Neutrophil (primary cell): ENCODE measurements around the gene DQX1.
A peak's percentile ranks its signal among the peaks of the same experiment; 100 is the strongest.

ENCODE experiments used
- H3K27ac ChIP-seq: fragments of 200-600 bp; sonication (generic); 2 replicates; pipeline ENCODE4 v1.5.1; 2016; ENCODE audit warnings: mild to moderate bottlenecking, moderate library complexity
- H3K27me3 ChIP-seq: fragments of 200-600 bp; sonication (generic); 2 replicates; pipeline ENCODE4 v1.6.0; 2016; ENCODE audit warnings: mild to moderate bottlenecking
- H3K36me3 ChIP-seq: fragments of 200-600 bp; sonication (generic); 2 replicates; pipeline ENCODE4 v1.5.1; 2017
- H3K4me1 ChIP-seq, 2 experiments: fragments of 200-600 bp in 1 of 2; sonication (generic) in 1 of 2; 1 replicate in 1 of 2; 2 replicates in 1 of 2; pipeline versions ENCODE4 v1.5.1 to v1.6.1; 2013 to 2016; ENCODE audit warnings: low read depth in 1 of 2, low read length in 1 of 2, mild to moderate bottlenecking in 1 of 2, moderate library complexity in 1 of 2; ENCODE audit not compliant: control insufficient read depth in 1 of 2, insufficient read depth in 1 of 2
- H3K4me3 ChIP-seq, 2 experiments: fragments of 200-600 bp in 1 of 2; sonication (generic) in 1 of 2; 1 replicate in 1 of 2; 2 replicates in 1 of 2; pipeline ENCODE4 v1.5.1; 2013 to 2016; ENCODE audit warnings: low read depth in 1 of 2, low read length in 1 of 2, mild to moderate bottlenecking in 1 of 2, moderate library complexity in 1 of 2
- H3K9me3 ChIP-seq: fragments of 200-600 bp; sonication (generic); 2 replicates; pipeline ENCODE4 v1.5.1; 2016
- CTCF ChIP-seq: fragments of 200-600 bp; sonication (generic); IDR thresholded peaks from 2 replicates; pipeline ENCODE4 v1.5.1; 2016; ENCODE audit warnings: antibody characterized with exemption

Gene DQX1

GRCh38 chr2:74552914-74553811, 27.1 kb upstream of the DQX1 start:
- no peak for TF ChIP-seq CTCF
- Histone ChIP-seq H3K9me3 (no peaks in the 10 kb centered on the region), H3K27ac (peak overlapping the region; percentile 85), H3K36me3 (peaks cover 18% of the 10 kb centered on the region), H3K4me1 (peaks cover 56 to 65% of the 10 kb centered on the region in 2 experiments), H3K27me3 (peaks cover 15% of the 10 kb centered on the region), H3K4me3 (peak overlapping the region; percentile 92 to 97)

- Histone ChIP-seq H3K27me3 (peaks cover 15% of the 10 kb centered on the region), H3K36me3 (peaks cover 10% of the 10 kb centered on the region), H3K4me1 (peaks cover 48 to 58% of the 10 kb centered on the region in 2 experiments), H3K9me3 (no peaks in the 10 kb centered on the region), H3K4me3 (no peak overlapping the region), H3K27ac (no peak overlapping the region)
- no peak for TF ChIP-seq CTCF
Measured at GRCh38 chr2:74551942-74552913, 26.2 kb upstream of the DQX1 start.

- Histone ChIP-seq H3K27me3 (peaks cover 15% of the 10 kb centered on the region), H3K27ac (no peak overlapping the region), H3K36me3 (peaks cover 5% of the 10 kb centered on the region), H3K4me1 (peaks cover 41 to 51% of the 10 kb centered on the region in 2 experiments), H3K9me3 (no peaks in the 10 kb centered on the region), H3K4me3 (no peak overlapping the region)
- TF ChIP-seq CTCF, result no peak
Measured at GRCh38 chr2:74551530-74551929, 25.5 kb upstream of the DQX1 start.

GRCh38 chr2:74550231-74550630, 24.2 kb upstream of the DQX1 start:
- no peak overlapping the region for H3K27ac ChIP-seq
- no peaks in the 10 kb centered on the region for H3K36me3 ChIP-seq
- peaks cover 28 to 39% of the 10 kb centered on the region in 2 experiments for H3K4me1 ChIP-seq
- peaks cover 15% of the 10 kb centered on the region for H3K27me3 ChIP-seq
- no peaks in the 10 kb centered on the region for H3K9me3 ChIP-seq
- TF ChIP-seq CTCF, result no peak
- no peak overlapping the region for H3K4me3 ChIP-seq
